ENCODE results near the gene PRR5. TPM values are rescaled to one million over a fixed set of nuclear protein-coding genes. Genes with fewer than 3 reads are reported as not detected.

Gene PRR5
- total RNA-seq, 1 donor from 2014 or later, result 13.6 TPM

- DNase-seq, result no peak
Observed at GRCh38 chr22:44719586-44720368, 17.8 kb downstream of the PRR5 start.

GRCh38 chr22:44721213-44721612 lies 19.2 kb downstream of the PRR5 start:
- DNase-seq, result no peak

GRCh38 chr22:44722611-44723010 lies 20.6 kb downstream of the PRR5 start:
- DNase-seq, result no peak

- DNase-seq, result no peak
Observed at GRCh38 chr22:44723801-44724200, 21.8 kb downstream of the PRR5 start.

GRCh38 chr22:44724416-44724815 lies 22.4 kb downstream of the PRR5 start:
- DNase-seq, result no peak

- no peak for DNase-seq
Observed at GRCh38 chr22:44724859-44725258, 22.9 kb downstream of the PRR5 start.

GRCh38 chr22:44726439-44726838 lies 24.4 kb downstream of the PRR5 start:
- DNase-seq, result no peak

- DNase-seq, result no peak
Observed at GRCh38 chr22:44727148-44727547, 25.1 kb downstream of the PRR5 start.

GRCh38 chr22:44727709-44728108 lies 25.7 kb downstream of the PRR5 start:
- no peak for DNase-seq

- no peak for DNase-seq
Observed at GRCh38 chr22:44728761-44729324, 26.8 kb downstream of the PRR5 start.

GRCh38 chr22:44729391-44730021 lies 27.5 kb downstream of the PRR5 start:
- peak; percentile 21 for DNase-seq

GRCh38 chr22:44730022-44730393 lies 28.0 kb downstream of the PRR5 start:
- no peak for DNase-seq

- no peak for DNase-seq
Observed at GRCh38 chr22:44730490-44731356, 28.7 kb downstream of the PRR5 start.

- DNase-seq, result no peak
Observed at GRCh38 chr22:44731357-44731970, 29.5 kb downstream of the PRR5 start.

- no peak for DNase-seq
Observed at GRCh38 chr22:44732017-44732561, 30.1 kb downstream of the PRR5 start.

GRCh38 chr22:44732661-44733060 lies 30.7 kb downstream of the PRR5 start:
- no peak for DNase-seq

GRCh38 chr22:44733426-44734106 lies 31.6 kb downstream of the PRR5 start:
- no peak for DNase-seq

GRCh38 chr22:44734278-44734677 lies 32.3 kb downstream of the PRR5 start:
- DNase-seq, result no peak

- no peak for DNase-seq
Observed at GRCh38 chr22:44734801-44735517, 33.0 kb downstream of the PRR5 start.
